CD4-positive, alpha-beta T cell (primary cell): Measurements from ENCODE around the gene MRPS7. TPM values are rescaled to one million over a fixed set of nuclear protein-coding genes. Genes with fewer than 3 reads are reported as not detected.

Experiments used
- ATAC-seq: fragments of 200-7000 bp; cut with Tn5 transposase; one replicate; pipeline ENCODE4 v1.10.0; 2022; ENCODE audit warnings: mild to moderate bottlenecking; ENCODE audit not compliant: poor library complexity
- CTCF ChIA-PET: fragments of 350-600 bp; sonication (Branson Sonifier 250); formaldehyde crosslinking; loops from one replicate; lab custom pipeline; 2021; ENCODE audit warnings: antibody characterized with exemption, inconsistent platforms; lab: Charles Lee
- POLR2A ChIA-PET: fragments of 350-600 bp; sonication (Branson Sonifier 250); formaldehyde crosslinking; loops from one replicate; lab custom pipeline; 2021; ENCODE audit warnings: antibody characterized with exemption, inconsistent platforms; lab: Charles Lee
- DNase-seq, 14 experiments: peaks; one replicate each; pipeline ENCODE4 v3.0.0-alpha.2; 2013 to 2020; ENCODE audit warnings: mixed read lengths in 2 of 14
- H3K27ac ChIP-seq, 2 donors: one replicate each; pipeline versions ENCODE4 v1.5.1 to v1.7.0; 2013; ENCODE audit warnings: low read length in 2 of 2, low read depth in 1 of 2, mild to moderate bottlenecking in 1 of 2
- H3K27me3 ChIP-seq, 2 experiments: 1 replicate in 1 of 2; 2 replicates in 1 of 2; pipeline versions ENCODE4 v1.6.1 to v1.7.0; 2013; ENCODE audit warnings: low read length in 2 of 2, control low read depth in 1 of 2, mild to moderate bottlenecking in 1 of 2, moderate library complexity in 1 of 2; ENCODE audit not compliant: insufficient read depth in 2 of 2, control insufficient read depth in 1 of 2
- H3K36me3 ChIP-seq: one replicate; pipeline ENCODE4 v1.6.1; 2013; ENCODE audit warnings: low read length, control low read depth; ENCODE audit not compliant: insufficient read depth
- H3K4me1 ChIP-seq: one replicate; pipeline ENCODE4 v1.6.1; 2013; ENCODE audit warnings: low read length, control low read depth; ENCODE audit not compliant: insufficient read depth
- H3K4me3 ChIP-seq: one replicate; pipeline ENCODE4 v1.5.1; 2013; ENCODE audit warnings: mild to moderate bottlenecking, low read length, moderate library complexity
- H3K9me3 ChIP-seq, 2 experiments: 1 replicate in 1 of 2; 2 replicates in 1 of 2; pipeline versions ENCODE4 v1.6.1 to v1.7.0; 2013; ENCODE audit warnings: low read length in 2 of 2, mild to moderate bottlenecking in 2 of 2, control low read depth in 1 of 2, moderate library complexity in 1 of 2; ENCODE audit not compliant: control insufficient read depth in 1 of 2, insufficient read depth in 1 of 2
- H3K27ac Mint-ChIP-seq: one replicate; pipeline ENCODE4 v1.8.0; 2020; ENCODE audit warnings: mixed read lengths
- H3K27me3 Mint-ChIP-seq: one replicate; pipeline ENCODE4 v1.8.0; 2021; ENCODE audit warnings: mixed read lengths
- H3K36me3 Mint-ChIP-seq: one replicate; pipeline ENCODE4 v1.8.0; 2021; ENCODE audit warnings: low read depth, mixed read lengths
- H3K4me1 Mint-ChIP-seq: one replicate; pipeline ENCODE4 v1.8.0; 2021; ENCODE audit warnings: low read depth, mixed read lengths
- H3K4me3 Mint-ChIP-seq: one replicate; pipeline ENCODE4 v1.8.0; 2020; ENCODE audit warnings: mild to moderate bottlenecking, mixed read lengths
- H3K9me3 Mint-ChIP-seq: one replicate; pipeline ENCODE4 v1.8.0; 2020; ENCODE audit warnings: mixed read lengths
- intact Hi-C, 2 experiments: fragments of 100-400 bp; cut with DNase I in 1 of 2; cut with micrococcal nuclease in 1 of 2; formaldehyde crosslinking; loops; one replicate each; pipeline versions ENCODE4 v1.15.1 to v1.9.0; 2023 to 2025; cut with DNase I, micrococcal nuclease
- total RNA-seq, 174 experiments: library from RNA in 2 of 174; stranded (reverse) in 2 of 174; gene quantifications; one replicate each; pipeline ENCODE4 v1.2.3 and lab custom pipeline; 2021 to 2026
- TF ChIP-seq, protein P1 (sequence below): fragments of 200-600 bp; IDR thresholded peaks from one replicate; pipeline ENCODE4 v1.8.0; 2022; ENCODE audit warnings: antibody characterized with exemption, mild to moderate bottlenecking

MRPS7 gene
- total RNA-seq, 2 experiments from 2014 or later = 33.2 to 35.2 TPM

DNA sequence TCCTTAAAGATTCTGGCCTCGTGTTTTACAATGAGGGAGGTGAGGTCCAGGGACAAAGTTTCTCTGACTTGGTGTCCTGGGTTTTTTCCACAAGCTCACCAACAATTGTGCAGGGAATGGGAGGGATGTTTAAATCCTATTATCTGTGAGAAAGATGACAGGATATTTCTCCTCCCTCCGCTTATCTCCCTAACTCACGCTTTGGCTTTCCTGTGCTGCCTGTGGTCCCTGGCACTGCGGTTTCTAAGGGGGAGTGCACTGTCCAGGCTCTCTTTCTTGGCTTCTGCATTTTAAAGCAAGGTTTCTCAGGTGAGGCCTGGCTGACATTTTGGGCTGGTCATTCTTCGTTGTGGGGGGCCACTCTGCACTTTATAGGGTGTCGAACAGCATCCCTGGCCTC lies 16.7 kb upstream of the MRPS7 start:
- Mint-ChIP-seq H3K4me3 (no peak overlapping the region), H3K27ac (peak overlapping the region; percentile 33), H3K27me3 (no peaks in the 10 kb centered on the region), H3K9me3 (no peaks in the 10 kb centered on the region), H3K36me3 (peaks cover 88% of the 10 kb centered on the region), H3K4me1 (peaks cover 33% of the 10 kb centered on the region)
- Histone ChIP-seq H3K36me3 (peaks cover 65% of the 10 kb centered on the region), H3K9me3 (no peaks in the 10 kb centered on the region), H3K4me3 (no peak overlapping the region), H3K4me1 (peaks cover 61% of the 10 kb centered on the region), H3K27me3 (no peaks in the 10 kb centered on the region), H3K27ac (no peak overlapping the region)
- no peak for DNase-seq
- TF ChIP-seq, protein P1, sequence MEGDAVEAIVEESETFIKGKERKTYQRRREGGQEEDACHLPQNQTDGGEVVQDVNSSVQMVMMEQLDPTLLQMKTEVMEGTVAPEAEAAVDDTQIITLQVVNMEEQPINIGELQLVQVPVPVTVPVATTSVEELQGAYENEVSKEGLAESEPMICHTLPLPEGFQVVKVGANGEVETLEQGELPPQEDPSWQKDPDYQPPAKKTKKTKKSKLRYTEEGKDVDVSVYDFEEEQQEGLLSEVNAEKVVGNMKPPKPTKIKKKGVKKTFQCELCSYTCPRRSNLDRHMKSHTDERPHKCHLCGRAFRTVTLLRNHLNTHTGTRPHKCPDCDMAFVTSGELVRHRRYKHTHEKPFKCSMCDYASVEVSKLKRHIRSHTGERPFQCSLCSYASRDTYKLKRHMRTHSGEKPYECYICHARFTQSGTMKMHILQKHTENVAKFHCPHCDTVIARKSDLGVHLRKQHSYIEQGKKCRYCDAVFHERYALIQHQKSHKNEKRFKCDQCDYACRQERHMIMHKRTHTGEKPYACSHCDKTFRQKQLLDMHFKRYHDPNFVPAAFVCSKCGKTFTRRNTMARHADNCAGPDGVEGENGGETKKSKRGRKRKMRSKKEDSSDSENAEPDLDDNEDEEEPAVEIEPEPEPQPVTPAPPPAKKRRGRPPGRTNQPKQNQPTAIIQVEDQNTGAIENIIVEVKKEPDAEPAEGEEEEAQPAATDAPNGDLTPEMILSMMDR = no peak
- CTCF ChIA-PET = interaction anchor here (1.4 to 5.2 kb wide), 2 partner anchors 25 to 44 kb away, joined by 3 to 25 read pairs; partner anchors contain the start of genes MIF4GD and SLC25A19
- POLR2A ChIA-PET = interaction anchor here (1.0 kb wide), 1 partner anchor 62 kb away, joined by 3 read pairs; the partner anchor contains the start of gene SUMO2
- intact Hi-C loops = no loop called here
- no peak for ATAC-seq

GRCh38 chr17:75246404-75246803 lies 15.3 kb upstream of the MRPS7 start:
- Mint-ChIP-seq H3K4me3 (no peak overlapping the region), H3K4me1 (peaks cover 44% of the 10 kb centered on the region), H3K27me3 (no peaks in the 10 kb centered on the region), H3K9me3 (no peaks in the 10 kb centered on the region), H3K36me3 (peaks cover 77% of the 10 kb centered on the region), H3K27ac (no peak overlapping the region)
- Histone ChIP-seq H3K4me3 (no peak overlapping the region), H3K36me3 (peaks cover 51% of the 10 kb centered on the region), H3K27me3 (no peaks in the 10 kb centered on the region), H3K4me1 (peaks cover 65% of the 10 kb centered on the region), H3K9me3 (no peaks in the 10 kb centered on the region), H3K27ac (no peak overlapping the region)
- no peak for DNase-seq
- ChIA-PET POLR2A (interaction anchor here (0.6 to 1.3 kb wide), 2 partner anchors 15 to 63 kb away, joined by 3 to 5 read pairs; partner anchors contain the start of genes GGA3 and MRPS7), CTCF (no interaction called here)
- no peak for ATAC-seq
- intact Hi-C loops = no loop called here
- TF ChIP-seq, protein P1 = no peak

- Mint-ChIP-seq H3K4me1 (peaks cover 51% of the 10 kb centered on the region), H3K4me3 (peak overlapping the region; percentile 75), H3K27ac (peak overlapping the region; percentile 85), H3K36me3 (peaks cover 46% of the 10 kb centered on the region), H3K9me3 (no peaks in the 10 kb centered on the region), H3K27me3 (no peaks in the 10 kb centered on the region)
- intact Hi-C loops = no loop called here
- peaks cover 34% of the 10 kb centered on the region for H3K4me1 ChIP-seq
- H3K9me3 ChIP-seq = no peaks in the 10 kb centered on the region
- H3K36me3 ChIP-seq = peaks cover 23% of the 10 kb centered on the region
- DNase-seq (no peak), ATAC-seq (no peak)
- TF ChIP-seq, protein P1 = no peak
- no peaks in the 10 kb centered on the region for H3K27me3 ChIP-seq
- H3K4me3 ChIP-seq = peak overlapping the region; percentile 35
- peak overlapping the region; percentile 45 to 53 for H3K27ac ChIP-seq
- ChIA-PET CTCF (interaction anchor here (0.8 to 3.0 kb wide), 6 partner anchors 9 to 163 kb away, joined by 3 to 17 read pairs (median 6); partner anchors contain the start of gene MIF4GD), POLR2A (interaction anchor here (0.9 to 2.6 kb wide), 3 partner anchors 10 to 21 kb away, joined by 6 to 24 read pairs (median 7); partner anchors contain the start of genes GGA3, MIF4GD and MRPS7)
These were observed 12.1 kb upstream of the MRPS7 start for GRCh38 chr17:75249564-75249963.
